ENCODE measurements around the gene ZNF148.

Gene ZNF148

GRCh38 chr3:125213364-125213755 is 161.8 kb downstream of the ZNF148 start:
- DNase-seq, result no peak

DNA sequence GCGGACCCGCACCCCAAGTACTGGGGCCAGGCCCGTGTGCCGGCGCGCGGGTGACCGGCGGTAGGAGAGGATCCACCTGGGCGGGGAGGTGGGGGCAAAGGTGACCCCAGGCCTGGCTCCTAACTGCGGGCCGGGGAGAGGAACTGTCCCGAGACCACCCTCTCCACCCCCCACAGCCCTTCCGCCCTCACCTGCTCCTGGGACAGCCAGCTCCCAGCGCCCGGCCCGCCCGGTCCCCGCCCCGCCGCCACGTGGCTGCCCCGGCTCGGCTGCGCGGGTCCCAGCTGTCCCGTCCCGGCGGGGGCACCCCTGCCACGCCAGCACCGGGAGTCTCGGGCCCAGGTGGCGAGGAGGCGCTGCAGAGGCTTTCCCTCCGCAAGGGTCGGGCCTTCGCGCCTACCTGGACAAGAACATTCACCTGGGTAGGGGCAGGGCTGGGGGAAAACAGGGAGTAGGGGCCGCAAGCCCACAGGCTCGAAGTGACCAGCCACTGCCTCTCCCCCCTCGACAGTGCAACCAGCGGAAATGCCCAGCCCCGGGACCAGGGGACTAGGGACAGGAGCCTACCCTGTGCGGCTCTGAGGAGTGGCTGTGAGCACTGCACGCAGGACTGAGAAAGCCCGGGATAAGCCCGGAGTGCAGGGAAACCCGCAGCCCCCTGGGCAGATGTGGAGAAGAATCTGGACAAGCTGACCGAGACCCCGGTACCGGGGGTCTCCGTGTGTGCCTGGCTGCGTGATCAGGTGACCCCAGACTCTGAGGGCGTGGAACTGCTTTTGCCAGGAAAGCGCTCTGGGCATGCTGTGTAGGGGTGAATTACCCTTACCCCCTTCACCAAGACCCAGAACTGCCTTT is 162.4 kb downstream of the ZNF148 start, which contains the start of gene SLC12A8:
TSS of gene SLC12A8 (minus strand) at position 240 of the 855 bp plus-strand sequence. CDS start 1,399 bp downstream, outside the sequence.
- no peak for DNase-seq

DNA sequence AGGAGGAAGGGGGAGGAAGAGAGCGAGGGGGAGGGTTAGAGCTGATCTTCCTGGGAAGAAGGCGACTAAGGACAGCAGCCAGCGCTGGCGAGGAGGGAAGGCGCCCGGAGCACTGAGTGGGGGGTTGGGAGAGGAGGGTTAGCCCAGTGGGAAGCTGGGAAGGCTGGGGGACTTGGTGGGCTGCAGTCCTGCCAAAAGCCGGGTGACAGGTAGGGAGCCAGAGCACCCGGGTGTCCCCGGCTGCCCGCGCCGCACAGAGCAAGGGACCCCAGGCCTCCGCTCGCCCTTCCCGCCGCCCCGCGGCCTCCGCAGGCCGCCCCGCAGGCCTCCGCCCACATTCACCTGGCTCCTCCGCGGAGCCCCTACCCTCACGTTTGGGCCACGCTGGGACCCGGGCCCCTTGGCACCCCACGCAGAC is 163.0 kb downstream of the ZNF148 start:
- DNase-seq, result no peak

- DNase-seq, result no peak
Measured at GRCh38 chr3:125211523-125212090, 163.5 kb downstream of the ZNF148 start.

GRCh38 chr3:125207949-125208568 is 167.1 kb downstream of the ZNF148 start:
- DNase-seq, result no peak

DNA sequence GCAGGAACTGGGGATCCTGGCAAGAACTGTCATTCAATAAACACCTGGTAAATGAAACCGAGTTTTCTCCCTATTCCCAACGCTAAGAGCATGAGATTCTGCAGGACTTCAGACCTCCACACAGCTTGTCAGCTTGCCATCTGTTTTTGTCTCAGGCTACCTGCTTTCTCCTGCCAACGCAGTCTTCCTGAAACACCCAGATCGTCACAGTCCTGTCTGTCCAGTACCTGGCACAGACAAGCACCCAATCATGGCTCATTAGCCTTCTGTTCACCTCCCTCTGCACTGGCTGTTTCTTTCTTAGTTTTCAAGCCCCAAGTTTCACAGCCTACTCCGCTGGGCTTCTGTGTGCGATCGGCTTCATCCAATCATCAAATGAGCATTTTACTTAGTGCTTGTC is 167.6 kb downstream of the ZNF148 start:
- DNase-seq, result no peak

DNA sequence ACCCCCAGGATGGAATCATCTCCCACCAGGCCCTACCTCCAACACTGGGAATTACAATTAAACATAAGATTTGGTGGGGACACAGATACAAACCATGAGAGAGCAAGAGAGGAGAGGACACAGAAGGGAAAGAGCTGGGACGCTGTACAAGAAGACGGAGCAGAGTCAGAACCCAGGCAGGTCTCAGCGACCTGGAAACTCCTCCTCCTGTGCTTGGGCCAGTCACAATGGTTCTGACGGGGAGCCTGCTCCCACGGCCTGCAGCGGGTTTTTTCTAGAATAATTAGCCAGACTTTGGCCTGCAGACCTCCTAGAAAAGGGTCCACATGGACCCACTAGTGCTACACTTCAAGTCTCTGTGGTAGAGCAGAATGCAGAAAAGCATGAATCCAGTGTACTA is 168.2 kb downstream of the ZNF148 start:
- no peak for DNase-seq

GRCh38 chr3:125203731-125204130 is 171.4 kb downstream of the ZNF148 start:
- no peak for DNase-seq

DNA sequence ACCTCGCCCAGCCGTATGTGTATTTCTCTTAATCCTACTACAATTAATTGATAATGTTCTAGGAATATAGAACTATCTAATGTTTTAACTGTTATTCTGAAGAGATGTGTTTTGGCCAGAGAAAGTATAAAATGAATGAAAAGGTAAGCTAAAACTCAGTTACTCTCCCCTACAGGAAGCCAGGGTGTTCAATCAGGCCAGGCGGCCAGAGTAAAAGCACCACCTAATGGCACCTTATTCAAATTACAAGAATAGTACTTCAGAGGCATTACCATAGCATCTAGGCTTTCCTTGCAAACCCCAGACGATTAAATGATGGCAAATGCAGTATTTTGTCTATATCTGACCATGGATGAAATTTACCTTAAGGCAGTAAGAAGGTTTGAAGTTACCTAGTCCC is 172.9 kb downstream of the ZNF148 start:
- peak; percentile 48 for DNase-seq

- no peak for DNase-seq
Measured at GRCh38 chr3:125200731-125201139, 174.4 kb downstream of the ZNF148 start.

GRCh38 chr3:125194849-125195601 is 180.1 kb downstream of the ZNF148 start:
- DNase-seq, result no peak

DNA sequence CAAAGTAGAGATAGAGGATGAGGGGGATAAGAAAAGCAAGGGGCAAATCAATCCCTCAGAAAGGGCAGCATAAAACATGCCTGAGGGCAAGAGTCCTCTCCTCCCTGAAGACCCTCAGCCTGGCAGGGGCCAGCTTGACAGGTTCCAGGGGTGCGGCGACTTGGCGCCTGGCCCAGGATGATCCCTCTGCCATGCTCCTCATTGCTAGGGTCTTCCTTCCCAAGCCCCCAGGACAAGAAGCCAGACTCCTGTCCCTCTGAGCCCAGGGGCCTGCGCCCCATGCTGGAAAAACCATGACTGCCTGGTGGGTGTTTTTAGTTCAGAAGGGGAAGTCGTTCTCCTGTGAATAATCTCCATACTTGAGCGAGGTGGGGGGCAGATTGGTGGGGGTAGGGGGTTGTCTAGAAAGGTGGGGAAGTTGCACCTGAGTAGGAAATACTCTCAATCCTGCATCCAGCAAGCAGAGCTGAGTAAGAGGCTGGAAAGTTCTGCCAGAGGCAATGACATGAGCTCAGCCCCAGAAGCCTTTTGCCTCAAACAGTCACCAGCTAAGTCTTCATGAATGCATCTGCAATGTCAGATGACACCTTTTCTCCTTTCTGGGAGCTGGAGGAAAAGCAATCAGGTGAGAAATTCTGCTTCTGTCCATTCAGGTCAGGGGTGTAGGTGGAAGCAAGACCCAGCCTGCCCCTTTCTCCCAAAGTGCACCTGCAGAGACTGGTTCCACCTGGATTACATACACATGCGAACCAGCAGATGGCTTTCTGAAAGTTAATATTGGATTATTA is 180.9 kb downstream of the ZNF148 start:
- no peak for DNase-seq

DNA sequence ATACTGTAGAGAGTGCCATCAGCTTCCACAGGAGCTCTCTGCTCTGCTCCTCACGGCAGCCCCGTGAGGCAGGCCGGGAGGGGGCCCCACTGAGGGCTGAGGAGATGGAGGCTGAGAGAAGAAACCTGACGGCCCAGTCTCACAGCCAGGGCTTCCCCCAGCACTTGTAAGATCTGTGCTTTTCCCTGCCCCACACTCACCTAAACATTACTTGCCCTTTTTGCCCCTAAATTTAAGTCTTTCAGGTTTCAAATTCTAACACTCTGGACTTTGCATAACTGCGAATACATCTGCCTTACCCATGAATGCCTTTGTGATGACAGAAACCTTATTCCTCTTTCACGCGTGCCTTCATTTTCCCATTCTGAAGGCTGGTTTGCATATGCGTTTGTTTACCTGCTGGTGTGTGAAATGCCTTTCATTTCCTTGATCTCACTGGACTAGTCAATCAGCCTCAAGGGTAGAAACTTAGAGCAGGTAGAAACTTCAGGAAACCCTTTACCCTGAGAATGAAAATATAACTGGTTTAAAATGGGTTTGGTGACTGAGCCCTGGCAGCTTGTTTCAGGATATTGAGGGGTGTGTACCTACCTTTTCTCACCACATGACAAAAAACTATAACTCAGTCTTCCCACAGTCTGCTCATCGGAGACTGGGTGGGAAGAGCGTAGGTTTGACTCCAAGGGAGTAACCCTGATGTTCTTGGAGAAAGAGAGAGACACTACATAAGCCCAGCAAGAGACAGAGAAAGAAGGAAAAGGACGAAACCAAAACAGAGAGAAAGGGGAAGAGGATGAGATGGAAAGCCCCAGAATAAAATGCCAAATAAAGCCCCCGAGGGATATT is 182.7 kb downstream of the ZNF148 start:
- DNase-seq, result peak; percentile 12

- DNase-seq, result no peak
Measured at GRCh38 chr3:125191730-125192129, 183.4 kb downstream of the ZNF148 start.

GRCh38 chr3:125191256-125191655 is 183.9 kb downstream of the ZNF148 start:
- DNase-seq, result no peak

DNA sequence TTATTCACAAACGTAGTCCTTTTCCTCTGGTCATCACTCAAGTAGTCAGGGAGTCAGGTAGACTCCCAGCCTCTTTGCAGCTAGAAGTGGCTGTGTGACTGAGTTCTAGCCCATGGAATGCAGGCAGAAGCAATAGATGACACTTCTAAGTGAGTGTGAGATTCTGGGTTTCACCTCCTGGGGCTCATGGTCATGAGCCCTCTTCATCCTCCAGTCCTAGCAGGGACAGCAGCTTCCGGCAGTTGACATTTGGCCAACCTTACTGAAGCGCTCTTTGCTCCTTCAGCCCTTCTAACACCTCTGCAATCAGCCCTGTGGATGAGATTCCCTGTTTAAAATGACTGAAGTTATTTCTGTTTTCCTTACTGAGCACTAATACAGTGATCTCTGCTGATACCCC is 184.3 kb downstream of the ZNF148 start:
- DNase-seq, result no peak

GRCh38 chr3:125189378-125190165 is 185.6 kb downstream of the ZNF148 start:
- DNase-seq, result no peak

DNA sequence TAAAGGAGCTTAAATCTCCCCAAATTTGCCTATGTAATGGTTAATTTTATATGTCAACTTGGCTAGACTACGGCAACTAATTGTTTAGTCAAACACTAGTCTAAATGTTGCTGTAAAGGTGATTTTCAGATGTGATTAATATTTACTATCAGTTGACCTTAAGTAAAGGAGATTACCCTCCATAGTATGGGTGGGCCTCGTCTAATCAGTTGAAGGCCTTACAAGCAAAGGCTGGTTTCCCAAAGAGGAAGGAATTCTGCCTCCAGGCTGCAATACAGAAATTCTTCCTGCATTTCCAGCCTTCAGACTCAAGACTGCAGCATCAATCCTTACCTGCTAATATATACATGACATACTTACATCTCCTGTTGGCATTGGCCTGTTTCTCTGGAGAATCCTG is 186.2 kb downstream of the ZNF148 start:
- no peak for DNase-seq

DNA sequence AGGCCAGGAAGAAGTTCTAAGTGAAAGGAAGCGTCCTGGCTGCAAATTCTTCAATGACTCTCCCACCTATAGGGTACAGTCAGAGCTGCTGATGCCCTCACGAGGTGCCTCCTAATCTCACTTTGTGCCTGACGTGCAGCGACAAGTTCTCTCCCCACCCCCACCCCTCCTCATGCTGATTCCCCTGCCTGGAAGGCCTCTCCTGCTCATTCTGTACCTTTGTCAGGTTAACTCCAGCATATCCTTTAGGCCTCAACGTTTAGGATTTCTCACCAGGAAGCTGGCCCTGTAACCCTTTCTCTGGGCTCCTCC is 187.6 kb downstream of the ZNF148 start:
- no peak for DNase-seq

DNA sequence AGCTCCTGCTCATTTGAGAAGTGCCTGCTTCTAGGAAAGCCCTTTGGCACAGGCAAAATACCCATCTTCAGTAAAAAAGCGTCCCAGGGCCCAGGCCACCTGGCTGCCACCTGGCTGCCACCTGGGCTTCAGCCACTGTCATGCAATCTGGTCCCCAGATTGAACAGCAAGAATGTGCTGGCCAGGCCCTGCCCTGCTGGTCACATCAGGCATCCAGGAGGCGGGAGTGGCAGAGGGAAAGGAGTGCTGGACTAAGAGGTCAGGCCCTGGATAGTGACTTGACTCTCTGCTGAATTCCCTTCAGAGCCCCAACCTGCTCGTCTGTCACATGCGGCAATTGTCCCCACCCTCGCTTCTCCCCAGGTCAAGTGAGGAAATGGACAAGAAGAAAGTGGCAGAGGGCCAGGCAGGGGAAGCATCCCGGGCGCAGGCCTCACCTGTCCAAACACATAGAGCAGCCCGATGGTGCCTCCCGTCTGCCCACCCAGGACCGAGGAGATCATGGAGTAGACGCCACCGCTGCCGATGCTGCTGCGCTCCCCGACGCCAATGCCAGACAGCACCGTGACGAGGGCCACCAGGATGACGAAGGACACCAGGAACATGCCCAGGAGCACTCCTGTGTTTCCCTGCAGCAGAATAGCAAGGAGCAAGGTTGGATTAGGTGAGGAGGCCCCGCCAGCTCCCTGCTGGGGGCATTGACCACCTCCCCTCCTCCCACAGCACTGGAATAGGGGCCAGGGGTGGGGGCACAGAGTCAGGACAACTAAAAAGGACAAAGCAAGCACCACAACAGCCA is 188.1 kb downstream of the ZNF148 start:
- DNase-seq, result no peak

Data from suppressor macrophage treated with lipopolysaccharide for 4 hours (primary cell).